Urinary bladder (tissue), 4 donors: ENCODE measurements around the gene HNRNPCL1. TPM values are rescaled to one million over a fixed set of nuclear protein-coding genes. Genes with fewer than 3 reads are reported as not detected.
"Not testable (repeated sequence)": the region's sequence is repeated elsewhere in the genome, so short reads cannot be mapped to it uniquely, and the experiment has no call there.

ENCODE experiments used
- DNase-seq: peaks from one replicate; pipeline ENCODE4 v3.0.0-alpha.2; 2015; ENCODE audit errors: extremely low spot score
- H3K27ac ChIP-seq: one replicate; pipeline ENCODE4 v1.5.1; 2013; ENCODE audit warnings: low read depth, mild to moderate bottlenecking, moderate library complexity
- H3K36me3 ChIP-seq: one replicate; pipeline ENCODE4 v1.6.1; 2013; ENCODE audit warnings: mild to moderate bottlenecking, moderate library complexity; ENCODE audit not compliant: insufficient read depth
- H3K4me1 ChIP-seq: one replicate; pipeline ENCODE4 v1.6.1; 2013; ENCODE audit warnings: mild to moderate bottlenecking, moderate library complexity; ENCODE audit not compliant: insufficient read depth
- H3K4me3 ChIP-seq: one replicate; pipeline ENCODE4 v1.5.1; 2013; ENCODE audit warnings: low read depth, low read length
- WGBS: extraction: QIAGEN DNeasy Blood & Tissue Kit; methylation state at CpG from one replicate; pipeline ENCODE4 v1.1.7; 2013; 5-methylcytosine and 5-hydroxymethylcytosine counted together
- polyA plus RNA-seq: library from polyadenylated mRNA; stranded (reverse); fragments of 200-250 nt; gene quantifications from one replicate; pipeline ENCODE4 v1.2.3, GENCODE V29; 2013
- total RNA-seq: library from RNA; depleted of rRNA; stranded (reverse); fragments of >200 nt; gene quantifications from one replicate; pipeline ENCODE4 v1.2.3, GENCODE V29; 2014
- donor health status: healthy with polysubstance abuse.
- donor health status: healthy.

HNRNPCL1 gene
- total RNA-seq (not detected), polyA plus RNA-seq (not detected)

- not testable (repeated sequence) for H3K27ac ChIP-seq, H3K4me1 ChIP-seq, H3K36me3 ChIP-seq, H3K4me3 ChIP-seq, DNase-seq
- WGBS, result 87% methylated on average over 7 of the region's 7 CpGs
Measured at GRCh38 chr1:12848620-12849019, at the start of gene HNRNPCL1. TSS of gene HNRNPCL1 (minus strand) at chr1:12848720. CDS start at chr1:12848289, 431 bp downstream.

- H3K4me1 ChIP-seq, H3K36me3 ChIP-seq, H3K27ac ChIP-seq, H3K4me3 ChIP-seq, DNase-seq: not testable (repeated sequence)
- 63% methylated on average over 1 of the region's 1 CpG for WGBS
Measured at GRCh38 chr1:12898170-12898569, 49.6 kb upstream of the HNRNPCL1 start, which contains the start of gene PRAMEF10. TSS of gene PRAMEF10 (minus strand) at chr1:12898270. CDS start at chr1:12895847, 2,423 bp downstream.

- whole genome bisulfite sequencing, result 38% methylated on average over 3 of the region's 3 CpGs
- not testable (repeated sequence) for H3K27ac ChIP-seq, H3K4me1 ChIP-seq, H3K36me3 ChIP-seq, DNase-seq, H3K4me3 ChIP-seq
Measured at GRCh38 chr1:12886101-12886500, 37.6 kb upstream of the HNRNPCL1 start, which contains the start of gene PRAMEF4. TSS of gene PRAMEF4 (minus strand) at chr1:12886201. CDS start at chr1:12883394, 2,807 bp downstream.

- not testable (repeated sequence) for H3K4me3 ChIP-seq, H3K27ac ChIP-seq, DNase-seq, H3K4me1 ChIP-seq, H3K36me3 ChIP-seq
- 81% methylated on average over 3 of the region's 4 CpGs for WGBS
Measured at GRCh38 chr1:12878453-12878852, 29.9 kb upstream of the HNRNPCL1 start.

- not testable (repeated sequence) for DNase-seq, H3K36me3 ChIP-seq, H3K27ac ChIP-seq, H3K4me1 ChIP-seq, H3K4me3 ChIP-seq
- 89% methylated on average over 5 of the region's 7 CpGs for WGBS
Measured at GRCh38 chr1:12863131-12863880, 14.8 kb upstream of the HNRNPCL1 start.

- WGBS, result 46% methylated on average over 2 of the region's 2 CpGs
- not testable (repeated sequence) for H3K27ac ChIP-seq, H3K4me1 ChIP-seq, DNase-seq, H3K36me3 ChIP-seq, H3K4me3 ChIP-seq
Measured at GRCh38 chr1:12856786-12857185, 8.3 kb upstream of the HNRNPCL1 start, which contains the start of gene PRAMEF2. TSS of gene PRAMEF2 (plus strand) at chr1:12857086. CDS start at chr1:12859010, 1,924 bp downstream.

GRCh38 chr1:12851779-12852178 is 3.3 kb upstream of the HNRNPCL1 start:
- H3K4me3 ChIP-seq, result no peak overlapping the region
- H3K36me3 ChIP-seq, result no peaks in the 10 kb centered on the region
- no peak overlapping the region for H3K27ac ChIP-seq
- no peak for DNase-seq
- WGBS, result 59% methylated on average over 4 of the region's 4 CpGs
- no peaks in the 10 kb centered on the region for H3K4me1 ChIP-seq

- not testable (repeated sequence) for H3K36me3 ChIP-seq, H3K27ac ChIP-seq, H3K4me1 ChIP-seq, H3K4me3 ChIP-seq, DNase-seq
- WGBS, result 54% methylated on average over 2 of the region's 2 CpGs
Measured at GRCh38 chr1:12833251-12833650, 15.3 kb downstream of the HNRNPCL1 start.

- WGBS, result 54% methylated on average over 3 of the region's 3 CpGs
- not testable (repeated sequence) for H3K36me3 ChIP-seq, H3K27ac ChIP-seq, H3K4me1 ChIP-seq, DNase-seq, H3K4me3 ChIP-seq
Measured at GRCh38 chr1:12831310-12831709, 17.2 kb downstream of the HNRNPCL1 start, which contains the start of gene PRAMEF11. TSS of gene PRAMEF11 (minus strand) at chr1:12831410. CDS start at chr1:12828789, 2,621 bp downstream.

GRCh38 chr1:12819061-12819460 is 29.5 kb downstream of the HNRNPCL1 start:
- not testable (repeated sequence) for H3K27ac ChIP-seq, H3K4me3 ChIP-seq, H3K4me1 ChIP-seq, H3K36me3 ChIP-seq, DNase-seq
- 70% methylated on average over 6 of the region's 6 CpGs for WGBS

GRCh38 chr1:12811409-12811784 is 37.1 kb downstream of the HNRNPCL1 start:
- Histone ChIP-seq H3K27ac (no peak overlapping the region), H3K4me1 (no peaks in the 10 kb centered on the region), H3K4me3 (no peak overlapping the region), H3K36me3 (no peaks in the 10 kb centered on the region)
- 52% methylated on average over 2 of the region's 2 CpGs for WGBS
- no peak for DNase-seq

GRCh38 chr1:12810691-12811408 is 37.7 kb downstream of the HNRNPCL1 start:
- Histone ChIP-seq H3K36me3 (no peaks in the 10 kb centered on the region), H3K4me3 (no peak overlapping the region), H3K27ac (no peak overlapping the region), H3K4me1 (no peaks in the 10 kb centered on the region)
- no peak for DNase-seq
- WGBS, result 69% methylated on average over 5 of the region's 5 CpGs

GRCh38 chr1:12809933-12810332 is 38.6 kb downstream of the HNRNPCL1 start:
- Histone ChIP-seq H3K4me3 (no peak overlapping the region), H3K4me1 (no peaks in the 10 kb centered on the region), H3K36me3 (no peaks in the 10 kb centered on the region), H3K27ac (no peak overlapping the region)
- DNase-seq, result no peak
- 80% methylated on average over 1 of the region's 1 CpG for WGBS

GRCh38 chr1:12799730-12800129 is 48.8 kb downstream of the HNRNPCL1 start:
- DNase-seq, result no peak
- Histone ChIP-seq H3K36me3 (no peaks in the 10 kb centered on the region), H3K27ac (no peak overlapping the region), H3K4me3 (no peak overlapping the region), H3K4me1 (no peaks in the 10 kb centered on the region)
- WGBS, result 66% methylated on average over 2 of the region's 2 CpGs
